ENCODE measurements around the gene ABLIM3. TPM values are rescaled to one million over a fixed set of nuclear protein-coding genes. Genes with fewer than 3 reads are reported as not detected.
A peak's percentile ranks its signal among the peaks of the same experiment; 100 is the strongest.

Gene ABLIM3
- total RNA-seq, 6 experiments from 2014 or later = 29.3 to 54.1 (median 48.3) TPM

GRCh38 chr5:149202910-149203451 is 61.7 kb downstream of the ABLIM3 start:
- Mint-ChIP-seq H3K36me3 (ENCODE audit: low read depth) (peaks cover 13% of the 10 kb centered on the region), H3K4me1 (ENCODE audit: low read depth) (peaks cover 11% of the 10 kb centered on the region), H3K9me3 (no peaks in the 10 kb centered on the region), H3K27ac (no peak overlapping the region), H3K27me3 (ENCODE audit: insufficient read depth) (no peaks in the 10 kb centered on the region; the same call in 1 of the 2 replicates), H3K4me3 (no peak overlapping the region)
- no peak for DNase-seq
- TF ChIP-seq CTCF (IDR thresholded peaks at IDR 0.05) = no peak

DNA sequence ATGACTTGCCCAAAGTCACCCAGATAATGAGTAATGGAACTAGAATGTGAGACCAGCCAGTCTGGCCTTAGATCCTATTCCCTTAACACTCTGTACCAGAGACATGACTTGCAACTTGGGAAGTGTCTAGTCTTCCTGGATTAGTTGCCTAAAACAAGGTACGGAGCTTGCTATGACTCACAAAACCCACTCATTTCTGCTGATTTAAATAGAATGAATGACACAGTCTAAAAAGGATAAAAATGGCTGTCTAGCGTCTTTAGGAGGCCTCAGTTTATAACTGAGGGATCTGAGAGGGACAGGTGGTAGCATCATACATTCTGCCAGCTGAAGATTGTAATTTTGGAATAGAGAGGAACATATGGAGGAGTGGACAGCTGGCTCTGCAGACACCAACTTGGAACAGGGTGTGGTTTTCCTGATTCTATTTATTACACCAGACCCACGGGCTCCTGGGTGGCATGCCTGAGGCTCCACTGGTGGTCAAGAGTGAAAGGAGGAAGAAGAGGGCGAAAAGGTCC is 62.7 kb downstream of the ABLIM3 start:
- DNase-seq = peak; percentile 77
- Mint-ChIP-seq H3K27ac (no peak overlapping the region), H3K4me1 (ENCODE audit: low read depth) (peaks cover 11% of the 10 kb centered on the region), H3K4me3 (no peak overlapping the region), H3K36me3 (ENCODE audit: low read depth) (peaks cover 16% of the 10 kb centered on the region), H3K9me3 (no peaks in the 10 kb centered on the region), H3K27me3 (ENCODE audit: insufficient read depth) (peaks cover 2% of the 10 kb centered on the region; the same call in 1 of the 2 replicates)
- no peak for TF ChIP-seq CTCF (IDR thresholded peaks at IDR 0.05)

DNA sequence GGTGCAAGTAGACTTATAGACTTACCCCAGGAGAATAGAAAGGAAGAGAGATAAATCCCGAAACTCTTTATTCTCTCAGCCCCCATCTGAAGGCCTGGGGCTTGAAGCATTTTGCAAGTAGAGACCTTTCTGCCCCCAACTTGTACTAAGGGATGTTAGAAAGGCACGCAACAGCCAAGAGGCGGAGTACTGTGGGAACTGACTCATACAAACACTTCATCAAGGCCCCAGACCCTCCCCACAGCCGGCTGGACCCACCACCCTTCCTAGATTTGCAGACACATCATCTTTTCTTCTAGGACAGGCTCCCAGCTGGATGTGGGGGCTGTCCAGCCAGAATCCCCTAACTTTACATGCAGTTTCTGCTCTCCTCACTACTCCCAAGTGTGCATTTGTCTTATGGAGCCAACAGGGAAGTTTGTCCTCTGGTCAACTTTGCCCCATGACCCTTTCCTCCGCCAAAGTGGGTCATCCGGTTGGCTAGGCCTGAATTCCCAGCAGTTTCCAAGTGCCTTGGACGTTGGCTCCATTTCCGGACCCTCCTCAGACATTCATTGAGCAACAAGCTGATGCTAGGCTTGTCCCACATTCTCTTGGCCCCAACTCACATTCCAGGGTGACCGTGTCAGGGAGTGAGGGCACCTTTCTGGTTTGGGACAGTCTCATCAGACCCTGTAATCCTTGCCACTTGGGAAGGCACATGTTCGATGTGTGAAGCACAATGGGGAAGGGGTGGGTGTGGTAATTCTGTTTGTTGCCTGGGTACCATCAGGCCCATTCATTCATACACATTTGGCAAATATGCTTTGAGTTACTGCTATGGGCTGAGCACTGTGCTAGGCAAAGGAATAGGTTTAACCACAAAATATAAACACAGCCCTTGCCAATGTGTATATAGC is 64.6 kb downstream of the ABLIM3 start:
- H3K27me3 Mint-ChIP-seq (ENCODE audit: insufficient read depth) = peaks cover 2% of the 10 kb centered on the region; the same call in 1 of the 2 replicates
- no peak for TF ChIP-seq CTCF (IDR thresholded peaks at IDR 0.05)
- peaks cover 31% of the 10 kb centered on the region for H3K36me3 Mint-ChIP-seq (ENCODE audit: low read depth)
- DNase-seq = peak; percentile 85
- H3K27ac Mint-ChIP-seq = no peak overlapping the region
- H3K4me3 Mint-ChIP-seq = peak overlapping the region; percentile 68
- H3K4me1 Mint-ChIP-seq (ENCODE audit: low read depth) = peaks cover 18% of the 10 kb centered on the region
- H3K9me3 Mint-ChIP-seq = no peaks in the 10 kb centered on the region

GRCh38 chr5:149206524-149207141 is 65.3 kb downstream of the ABLIM3 start:
- no peak for DNase-seq
- Mint-ChIP-seq H3K27me3 (ENCODE audit: insufficient read depth) (peaks cover 2% of the 10 kb centered on the region; the same call in 1 of the 2 replicates), H3K27ac (no peak overlapping the region), H3K4me1 (ENCODE audit: low read depth) (peaks cover 25% of the 10 kb centered on the region), H3K9me3 (no peaks in the 10 kb centered on the region), H3K36me3 (ENCODE audit: low read depth) (peaks cover 32% of the 10 kb centered on the region), H3K4me3 (peak overlapping the region; percentile 42; the same call in 1 of the 2 replicates)
- no peak for TF ChIP-seq CTCF (IDR thresholded peaks at IDR 0.05)

GRCh38 chr5:149207831-149208230 is 66.5 kb downstream of the ABLIM3 start:
- peaks cover 2% of the 10 kb centered on the region; the same call in 1 of the 2 replicates for H3K27me3 Mint-ChIP-seq (ENCODE audit: insufficient read depth)
- no peak for TF ChIP-seq CTCF (IDR thresholded peaks at IDR 0.05)
- H3K9me3 Mint-ChIP-seq = no peaks in the 10 kb centered on the region
- no peak for DNase-seq
- H3K4me3 Mint-ChIP-seq = no peak overlapping the region
- H3K4me1 Mint-ChIP-seq (ENCODE audit: low read depth) = peaks cover 37% of the 10 kb centered on the region
- no peak overlapping the region for H3K27ac Mint-ChIP-seq
- H3K36me3 Mint-ChIP-seq (ENCODE audit: low read depth) = peaks cover 39% of the 10 kb centered on the region

Data from HFFc6 (cell line).